ENCODE data around the gene RAD9B.
"Not testable (repeated sequence)": the region's sequence is repeated elsewhere in the genome, so short reads cannot be mapped to it uniquely, and the experiment has no call there.

RAD9B gene

GRCh38 chr12:110528277-110528839 is 26.2 kb downstream of the RAD9B start:
- DNase-seq (ENCODE audit: low read depth in 3 of 3), result no peak

DNA sequence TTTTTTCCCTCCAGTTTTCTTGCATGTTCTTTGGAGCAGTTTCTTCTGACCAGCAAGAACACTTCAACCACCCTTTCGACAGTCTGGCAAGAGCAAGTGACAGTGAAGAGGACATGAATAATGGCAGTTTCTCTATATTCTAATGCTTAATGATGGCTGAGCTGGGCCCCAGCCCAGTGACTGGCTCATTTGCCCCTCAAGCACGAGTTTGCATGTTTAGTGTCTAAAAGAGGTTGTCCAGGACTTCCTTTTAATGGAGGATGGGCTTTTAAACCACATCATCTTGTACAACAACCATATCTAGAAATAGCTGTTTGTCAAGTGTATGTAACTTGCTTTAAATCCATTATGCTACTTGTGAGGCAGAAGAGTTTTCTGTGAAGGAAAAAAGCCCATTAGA is 28.4 kb downstream of the RAD9B start:
- DNase-seq (ENCODE audit: low read depth in 3 of 3), result no peak

DNA sequence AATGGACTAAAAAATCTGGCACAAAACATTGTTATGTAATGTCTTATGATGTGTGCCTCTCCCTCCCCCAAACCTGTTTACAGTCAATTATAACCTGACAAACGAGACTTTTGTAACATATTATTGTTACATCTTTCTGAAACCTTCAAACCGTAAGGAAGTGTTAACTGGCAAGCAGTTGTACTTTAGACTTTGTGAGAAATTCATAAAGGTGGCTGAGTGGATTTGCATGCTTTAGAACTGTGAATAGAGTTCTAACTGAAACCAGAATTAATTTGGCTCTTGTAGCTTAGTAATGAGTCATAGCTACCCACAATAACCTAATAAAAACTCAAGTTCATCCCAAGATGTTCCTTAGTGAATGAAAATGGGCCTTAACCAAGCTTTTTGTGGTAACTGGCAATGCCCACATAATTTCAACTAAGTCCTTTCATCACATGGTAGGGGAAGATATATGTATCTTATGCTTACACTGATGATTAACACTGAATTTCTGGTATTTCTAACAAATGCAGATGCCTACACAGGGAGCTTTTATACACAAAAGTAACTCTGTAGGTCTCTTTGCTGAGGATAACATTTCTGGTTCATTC is 29.7 kb downstream of the RAD9B start:
- DNase-seq (ENCODE audit: low read depth in 3 of 3), result no peak

DNA sequence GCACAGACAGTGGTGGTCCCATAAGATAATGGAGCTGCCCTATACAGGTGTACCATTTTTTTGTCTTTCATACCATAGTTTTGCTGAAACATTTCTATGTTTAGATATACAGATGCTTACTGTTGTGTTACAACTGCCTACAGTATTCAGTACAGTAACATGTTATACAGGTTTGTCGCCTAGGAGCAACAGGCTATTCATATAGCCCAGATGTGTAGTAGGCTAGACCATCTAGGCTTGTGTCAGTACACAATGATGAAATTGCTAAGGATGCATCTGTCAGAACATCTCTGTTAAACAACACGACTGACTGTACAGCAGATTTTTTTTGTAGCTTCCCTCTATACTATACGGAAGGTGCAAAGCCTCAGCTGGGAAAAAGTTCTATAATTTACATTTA is 30.5 kb downstream of the RAD9B start:
- DNase-seq (ENCODE audit: low read depth in 3 of 3), result no peak

GRCh38 chr12:110533607-110534006 is 31.5 kb downstream of the RAD9B start:
- DNase-seq (ENCODE audit: low read depth in 3 of 3), result no peak

GRCh38 chr12:110534811-110535210 is 32.7 kb downstream of the RAD9B start:
- no peak for DNase-seq (ENCODE audit: low read depth in 3 of 3)

GRCh38 chr12:110536834-110537604 is 34.9 kb downstream of the RAD9B start:
- no peak for DNase-seq (ENCODE audit: low read depth in 3 of 3)

DNA sequence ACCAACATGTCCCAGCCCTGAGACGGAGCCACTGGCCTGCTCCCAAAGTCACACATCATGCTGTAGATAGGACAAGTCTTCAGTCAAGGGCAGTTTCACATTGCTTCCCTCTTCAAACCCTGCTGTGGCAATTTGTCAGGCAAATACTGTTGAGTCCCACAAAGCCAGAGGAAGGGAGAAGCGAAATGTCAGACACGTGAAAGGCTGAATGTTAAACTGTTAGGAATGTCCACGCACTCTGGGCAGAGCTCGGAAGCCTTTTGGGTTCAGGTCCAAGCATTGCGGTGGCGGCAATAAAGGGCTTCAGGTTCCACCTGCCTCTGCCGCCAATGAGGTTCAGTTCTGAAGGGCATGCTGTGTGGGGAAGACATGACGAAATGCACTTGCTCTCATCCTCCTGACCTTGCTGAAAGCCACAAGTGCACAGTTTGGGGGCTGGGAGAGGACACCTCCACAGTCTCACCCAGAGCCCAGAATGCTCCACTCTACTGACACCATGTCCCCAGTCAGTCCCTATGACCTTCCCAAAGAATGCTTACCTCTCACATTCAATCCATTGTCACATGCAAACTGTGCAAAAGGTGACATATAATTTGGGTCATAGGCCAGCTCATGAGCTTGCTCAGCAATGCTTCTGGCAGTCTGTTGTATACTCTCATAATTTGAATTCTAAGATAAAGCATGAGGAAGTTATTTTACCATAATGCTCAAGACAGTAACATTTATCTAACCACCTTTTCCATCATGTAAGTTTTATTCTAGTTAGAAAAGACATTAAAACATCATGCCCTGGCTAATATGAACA is 35.7 kb downstream of the RAD9B start:
- DNase-seq (ENCODE audit: low read depth in 3 of 3), result no peak

- DNase-seq (ENCODE audit: low read depth in 3 of 3), result no peak
These were observed 36.9 kb downstream of the RAD9B start for GRCh38 chr12:110538869-110539622.

DNA sequence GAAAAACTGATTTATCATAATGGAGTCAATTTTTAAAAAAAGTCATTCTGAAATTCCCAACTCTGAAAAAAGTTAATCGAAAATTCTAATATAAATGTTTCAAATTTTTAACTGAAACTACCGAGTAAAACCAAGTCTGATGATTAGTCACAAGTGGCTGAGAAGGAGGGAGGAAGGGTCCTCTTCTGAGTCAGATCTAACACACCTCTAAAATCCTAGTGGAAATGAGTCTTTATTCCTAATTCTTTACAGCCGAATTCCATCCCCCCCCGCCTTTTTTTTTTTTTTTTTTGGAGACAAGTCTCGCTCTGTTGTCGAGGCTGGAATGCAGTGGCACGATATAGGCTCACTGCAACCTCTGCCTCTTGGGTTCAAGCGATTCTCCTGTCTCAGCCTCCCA is 37.9 kb downstream of the RAD9B start:
- DNase-seq (ENCODE audit: low read depth in 3 of 3), result no peak

DNA sequence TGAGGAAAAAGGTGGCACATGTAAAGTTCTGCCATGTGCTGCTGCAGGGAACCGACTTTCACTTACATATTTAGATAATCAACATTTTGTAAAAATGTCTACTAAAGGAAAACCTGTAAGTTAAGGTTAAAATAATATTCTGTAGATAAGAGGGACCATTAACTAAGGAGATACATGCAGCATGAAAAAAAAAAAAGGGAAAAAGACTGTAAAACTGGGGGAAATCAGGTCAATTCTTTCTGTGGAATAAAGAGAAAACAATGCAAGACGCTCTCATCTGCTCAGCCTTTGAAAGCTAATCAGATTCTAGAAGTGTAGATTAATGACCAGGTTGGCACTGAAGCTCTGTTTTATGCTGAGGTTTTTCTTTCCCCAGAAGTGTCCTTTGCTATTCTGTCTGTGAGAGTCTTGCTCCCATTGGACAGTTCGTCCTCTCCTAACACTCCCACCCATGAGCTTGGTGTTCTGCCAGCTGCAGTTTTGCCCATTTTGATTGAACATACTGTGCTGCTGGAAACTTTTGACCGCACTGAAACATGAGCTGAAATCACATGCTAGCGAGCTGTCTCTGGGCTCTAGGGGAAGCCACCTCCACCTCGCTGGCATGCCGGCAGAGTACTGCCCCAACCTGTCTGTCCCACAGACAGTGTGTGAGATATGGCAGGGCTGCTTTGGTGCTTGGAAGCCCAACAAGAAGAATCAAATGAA is 41.3 kb downstream of the RAD9B start:
- DNase-seq (ENCODE audit: low read depth in 3 of 3), result no peak

- no peak for DNase-seq (ENCODE audit: low read depth in 3 of 3)
These were observed 41.8 kb downstream of the RAD9B start for GRCh38 chr12:110543965-110544364.

DNA sequence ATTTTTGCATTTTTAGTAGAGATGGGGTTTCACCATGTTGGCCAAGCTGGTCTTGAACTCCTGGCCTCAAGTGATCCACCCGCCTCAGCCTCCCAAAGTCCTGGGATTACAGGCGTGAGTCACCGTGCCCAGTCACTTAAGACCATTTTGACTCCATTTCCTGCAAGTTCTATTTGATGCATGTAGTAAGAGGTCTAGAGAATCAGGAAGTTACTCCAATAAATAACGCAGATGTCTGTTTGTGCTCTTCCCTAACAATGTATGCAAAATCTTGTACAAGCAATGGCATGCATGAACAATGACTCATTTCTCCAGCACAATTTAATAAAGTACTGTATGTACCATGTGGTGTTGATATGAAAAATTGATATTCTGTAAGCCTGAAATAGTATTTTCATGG is 43.1 kb downstream of the RAD9B start:
- not testable (repeated sequence) for DNase-seq (ENCODE audit: low read depth in 3 of 3)

DNA sequence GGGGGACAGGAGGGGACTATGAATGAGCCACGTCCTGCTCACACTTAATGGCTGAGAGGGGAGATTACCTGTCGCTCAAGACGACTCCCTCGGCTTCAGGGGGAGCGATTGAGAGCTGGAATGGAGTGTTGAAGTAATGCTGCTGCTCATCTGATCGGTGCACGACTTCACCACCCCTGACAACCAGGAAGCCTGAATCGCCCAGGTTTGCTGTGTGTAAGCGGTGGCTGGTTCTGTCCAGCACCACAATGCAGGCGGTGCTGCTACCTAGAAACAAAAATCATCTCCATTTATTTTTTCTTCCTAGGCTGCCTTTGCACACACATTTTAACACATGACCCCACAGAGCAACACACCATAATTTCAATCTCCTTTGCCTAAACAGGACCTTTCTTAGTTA is 43.7 kb downstream of the RAD9B start:
- DNase-seq (ENCODE audit: low read depth in 3 of 3), result no peak

DNA sequence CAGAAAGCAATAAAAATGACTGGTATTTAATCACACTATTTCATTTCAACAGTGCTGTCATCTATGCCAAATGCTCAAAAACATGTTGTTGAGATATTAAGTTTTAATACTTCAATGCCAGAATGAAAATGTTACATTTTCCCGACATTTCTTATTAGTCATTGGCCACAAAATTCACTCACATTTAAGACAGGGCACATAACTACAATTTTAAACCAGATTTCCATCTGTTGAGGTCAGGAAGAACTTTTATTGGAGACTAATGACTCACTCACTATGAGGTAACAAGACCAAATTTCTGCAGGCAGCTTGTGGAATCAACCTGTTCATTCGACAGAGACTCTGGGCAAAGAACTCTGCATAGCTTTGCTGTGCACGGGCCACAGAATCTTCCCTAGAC is 44.2 kb downstream of the RAD9B start:
- DNase-seq (ENCODE audit: low read depth in 3 of 3), result no peak

DNA sequence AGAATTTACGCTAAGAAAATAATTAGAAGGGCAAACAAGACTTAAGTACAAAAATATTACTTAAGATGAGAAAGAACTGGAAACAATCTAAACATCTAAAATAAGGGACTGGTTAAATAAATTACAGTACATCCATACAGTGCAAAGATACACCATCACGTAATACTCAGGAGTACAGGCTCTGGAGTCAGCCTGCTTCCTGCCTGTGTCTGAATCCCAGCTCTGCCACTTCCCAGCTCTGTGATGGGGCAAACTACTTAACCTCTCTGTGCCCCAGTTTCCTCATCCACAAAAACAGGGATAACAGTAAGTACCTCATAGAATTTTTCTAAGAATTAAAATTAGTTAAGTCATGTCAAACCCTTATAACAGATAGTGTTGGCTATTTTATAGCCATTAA is 45.0 kb downstream of the RAD9B start:
- no peak for DNase-seq (ENCODE audit: low read depth in 3 of 3)

GRCh38 chr12:110548678-110549077 is 46.5 kb downstream of the RAD9B start:
- DNase-seq (ENCODE audit: low read depth in 3 of 3), result no peak

DNA sequence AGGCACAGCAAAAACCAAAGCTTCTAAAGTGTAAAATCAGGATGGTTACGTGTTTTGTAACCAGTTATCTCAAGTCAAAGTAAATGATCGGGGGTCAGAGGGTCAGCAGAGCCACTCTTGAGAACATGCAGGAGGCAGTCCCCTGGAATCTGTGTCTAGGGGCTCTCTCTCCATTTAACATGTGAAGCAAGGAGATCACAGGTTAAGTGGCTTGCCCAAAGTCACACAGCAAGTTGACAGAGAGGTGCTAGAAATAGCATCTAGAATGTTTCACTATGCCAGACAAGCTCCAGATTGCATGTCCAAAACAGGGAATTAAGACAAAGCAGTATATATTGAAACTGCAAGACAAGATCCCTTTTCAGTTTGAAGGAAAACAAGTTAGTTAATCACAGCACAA is 47.6 kb downstream of the RAD9B start:
- DNase-seq (ENCODE audit: low read depth in 3 of 3), result no peak

- no peak for DNase-seq (ENCODE audit: low read depth in 3 of 3)
These were observed 48.9 kb downstream of the RAD9B start for GRCh38 chr12:110550981-110551380.

Data from stimulated activated CD4-positive, alpha-beta T cell treated with anti-CD3 and anti-CD28 coated beads, TNF-alpha, amount 100 ng/mL, for 4 hours (primary cell).